Measurements from ENCODE around the gene CREG1.
A peak's percentile ranks its signal among the peaks of the same experiment; 100 is the strongest.

CREG1 gene

GRCh38 chr1:167544447-167545093 is 9.0 kb downstream of the CREG1 start:
- ChIA-PET CTCF (interaction anchor here (0.9 kb wide), 1 partner anchor 11 kb away, joined by 3 read pairs; no protein-coding TSS in a partner anchor), POLR2A (no interaction called here)
- Histone ChIP-seq H3K36me3 (ENCODE audit: control insufficient read depth in 2 of 2, insufficient read depth in 1 of 2, low read length in 2 of 2) (peaks cover 4 to 50% of the 10 kb centered on the region in 2 experiments; a peak in 2 of 3 replicates), H3K9me3 (ENCODE audit: control insufficient read depth, insufficient read depth, low read depth, low read length) (no peaks in the 10 kb centered on the region), H3K27ac (ENCODE audit: extremely low read depth, low read depth, low read length) (no peak overlapping the region), H3K4me1 (ENCODE audit: control insufficient read depth, insufficient read depth, low read length) (no peaks in the 10 kb centered on the region), H3K4me3 (ENCODE audit: low read depth, low read length) (no peak overlapping the region)
- TF ChIP-seq SCRT2 (tag by site-specific recombination; IDR thresholded peaks at IDR 0.05) (peak; percentile 98), ZBTB10 (tag by site-specific recombination; IDR thresholded peaks at IDR 0.05) (no peak), SCRT1 (tag by site-specific recombination; IDR thresholded peaks at IDR 0.05; ENCODE audit: borderline replicate concordance) (peak; percentile 88)

- peaks cover 4 to 50% of the 10 kb centered on the region in 2 experiments; a peak in 2 of 3 replicates for H3K36me3 ChIP-seq (ENCODE audit: control insufficient read depth in 2 of 2, insufficient read depth in 1 of 2, low read length in 2 of 2)
- no peak overlapping the region for H3K27ac ChIP-seq (ENCODE audit: extremely low read depth, low read depth, low read length)
- H3K4me3 ChIP-seq (ENCODE audit: low read depth, low read length): no peak overlapping the region
- H3K4me1 ChIP-seq (ENCODE audit: control insufficient read depth, insufficient read depth, low read length): no peaks in the 10 kb centered on the region
- ChIA-PET POLR2A (interaction anchor here (0.6 kb wide), 1 partner anchor 19 kb away, joined by 3 read pairs; no protein-coding TSS in a partner anchor), CTCF (interaction anchor here (0.6 to 1.4 kb wide), 4 partner anchors 10 to 250 kb away, joined by 3 to 11 read pairs (median 3); partner anchors contain the start of gene CREG1)
- no peak for TF ChIP-seq ZNF621 (tag by site-specific recombination; IDR thresholded peaks at IDR 0.05)
- no peak for TF ChIP-seq ZNF2 (tag by site-specific recombination; IDR thresholded peaks at IDR 0.05)
- TF ChIP-seq ZNF155 (tag by site-specific recombination; IDR thresholded peaks at IDR 0.05): no peak
- no peak for TF ChIP-seq ZNF530 (tag by site-specific recombination; IDR thresholded peaks at IDR 0.05; ENCODE audit: low read depth)
- no peak for TF ChIP-seq ZFP41 (tag by site-specific recombination; IDR thresholded peaks at IDR 0.05; ENCODE audit: borderline replicate concordance)
- no peak for TF ChIP-seq ZNF544 (tag by site-specific recombination; IDR thresholded peaks at IDR 0.05)
- no peak for TF ChIP-seq ZNF639 (tag by site-specific recombination; IDR thresholded peaks at IDR 0.05)
- TF ChIP-seq ZNF48 (tag by site-specific recombination; IDR thresholded peaks at IDR 0.05): no peak
- TF ChIP-seq IKZF3 (tag by site-specific recombination; IDR thresholded peaks at IDR 0.05): no peak
- TF ChIP-seq ZNF280C (tag by site-specific recombination; IDR thresholded peaks at IDR 0.05): no peak
- no peak for TF ChIP-seq ZFHX2 (tag by site-specific recombination; conservative IDR thresholded peaks at IDR 0.05)
- no peak for TF ChIP-seq ZIC2 (tag by site-specific recombination; IDR thresholded peaks at IDR 0.05)
- TF ChIP-seq ZNF302 (tag by site-specific recombination; IDR thresholded peaks at IDR 0.05; ENCODE audit: low read depth): no peak
- TF ChIP-seq ZBTB44 (tag by site-specific recombination; IDR thresholded peaks at IDR 0.05): no peak
- no peak for TF ChIP-seq MZF1 (tag by site-specific recombination; IDR thresholded peaks at IDR 0.05; ENCODE audit: borderline replicate concordance)
- TF ChIP-seq PATZ1 (tag by site-specific recombination; IDR thresholded peaks at IDR 0.05): no peak
- TF ChIP-seq ZNF658 (tag by site-specific recombination; IDR thresholded peaks at IDR 0.05): no peak
- no peak for TF ChIP-seq KLF8 (tag by site-specific recombination; IDR thresholded peaks at IDR 0.05)
- no peaks in the 10 kb centered on the region for H3K9me3 ChIP-seq (ENCODE audit: control insufficient read depth, insufficient read depth, low read depth, low read length)
Measured at GRCh38 chr1:167543199-167543990, 10.2 kb downstream of the CREG1 start.
